ENCODE results near the gene MERTK.
A peak's percentile ranks its signal among the peaks of the same experiment; 100 is the strongest.
"Not testable (repeated sequence)": the region's sequence is repeated elsewhere in the genome, so short reads cannot be mapped to it uniquely, and the experiment has no call there.

The MERTK gene

GRCh38 chr2:112018846-112019245, 120.4 kb downstream of the MERTK start:
- DNase-seq: no peak

- no peak for DNase-seq
Observed at GRCh38 chr2:112019569-112019982, 121.2 kb downstream of the MERTK start.

- DNase-seq: no peak
Observed at GRCh38 chr2:112020561-112020960, 122.2 kb downstream of the MERTK start.

DNA sequence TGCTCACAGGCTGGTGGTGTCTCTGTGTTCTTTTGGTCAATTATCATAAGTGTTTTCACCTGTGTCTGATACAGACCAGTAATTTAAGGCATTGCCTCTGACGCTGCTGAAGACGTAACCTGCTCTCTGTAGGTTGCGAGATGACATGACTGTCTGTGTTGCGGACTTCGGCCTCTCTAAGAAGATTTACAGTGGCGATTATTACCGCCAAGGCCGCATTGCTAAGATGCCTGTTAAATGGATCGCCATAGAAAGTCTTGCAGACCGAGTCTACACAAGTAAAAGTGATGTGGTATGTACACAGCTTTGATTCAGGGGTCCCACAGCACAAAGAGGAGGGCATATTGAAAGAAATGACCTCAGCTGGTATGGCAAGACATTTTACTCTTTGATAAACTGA, 122.9 kb downstream of the MERTK start:
- DNase-seq: no peak

DNA sequence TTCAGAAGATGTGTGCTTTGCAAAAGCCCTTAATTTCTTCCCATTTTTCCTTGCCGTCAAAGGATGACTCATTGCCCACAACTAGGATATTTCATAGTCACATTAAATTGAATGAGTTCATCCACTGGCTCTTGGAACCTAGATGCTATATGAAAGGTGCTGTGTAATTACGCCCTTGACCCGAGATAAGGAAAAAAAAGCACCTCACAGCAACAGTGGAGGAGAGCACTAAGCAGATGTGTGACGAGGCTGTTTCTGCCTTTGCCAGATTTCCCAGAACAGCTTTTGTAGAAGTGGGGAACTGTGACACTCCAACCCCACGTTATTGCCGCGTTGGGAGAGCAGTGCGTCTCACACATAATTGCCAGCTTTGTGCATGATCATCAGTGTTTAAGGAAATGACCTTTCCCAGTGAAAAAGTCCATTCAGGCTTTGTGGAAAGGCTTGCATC, 123.4 kb downstream of the MERTK start:
- DNase-seq: no peak

DNA sequence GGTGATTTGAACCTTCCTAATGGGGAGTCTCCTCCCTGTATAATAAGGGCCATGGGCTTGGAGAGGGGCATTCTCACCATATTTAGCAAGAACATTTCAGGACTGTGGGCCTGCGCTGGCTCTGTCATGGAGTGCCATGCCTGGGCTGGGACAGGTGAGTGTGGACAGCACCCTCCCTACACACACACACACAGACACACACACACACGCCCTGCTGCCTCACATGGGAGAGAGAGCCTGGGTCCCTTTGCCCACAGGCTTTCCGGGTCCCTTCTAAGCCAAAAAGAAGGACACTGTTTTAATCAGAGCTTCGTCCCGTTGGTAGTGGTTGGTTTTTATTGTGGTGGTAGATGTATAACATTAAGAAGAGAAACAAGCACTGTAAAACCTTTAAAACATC, 125.3 kb downstream of the MERTK start:
- DNase-seq: no peak

- no peak for DNase-seq
Observed at GRCh38 chr2:112024231-112024630, 125.8 kb downstream of the MERTK start.

- DNase-seq: no peak
Observed at GRCh38 chr2:112024896-112025491, 126.6 kb downstream of the MERTK start.

GRCh38 chr2:112026509-112026908, 128.1 kb downstream of the MERTK start:
- no peak for DNase-seq

GRCh38 chr2:112027767-112028166, 129.4 kb downstream of the MERTK start:
- no peak for DNase-seq

DNA sequence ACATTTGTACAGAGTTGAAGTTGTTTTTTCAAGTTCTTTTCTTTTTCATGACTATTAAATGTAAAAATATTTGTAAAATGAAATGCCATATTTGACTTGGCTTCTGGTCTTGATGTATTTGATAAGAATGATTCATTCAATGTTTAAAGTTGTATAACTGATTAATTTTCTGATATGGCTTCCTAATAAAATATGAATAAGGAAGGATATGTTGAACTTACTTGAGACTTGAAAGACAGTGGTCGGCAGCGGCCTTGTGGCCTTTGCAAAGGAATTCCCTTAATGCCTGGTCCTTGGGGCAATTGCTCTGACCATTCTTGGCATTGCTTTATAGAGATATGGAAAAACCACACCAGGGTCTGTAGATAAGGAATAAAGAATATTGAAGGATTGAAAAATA, 130.8 kb downstream of the MERTK start:
- no peak for DNase-seq

DNA sequence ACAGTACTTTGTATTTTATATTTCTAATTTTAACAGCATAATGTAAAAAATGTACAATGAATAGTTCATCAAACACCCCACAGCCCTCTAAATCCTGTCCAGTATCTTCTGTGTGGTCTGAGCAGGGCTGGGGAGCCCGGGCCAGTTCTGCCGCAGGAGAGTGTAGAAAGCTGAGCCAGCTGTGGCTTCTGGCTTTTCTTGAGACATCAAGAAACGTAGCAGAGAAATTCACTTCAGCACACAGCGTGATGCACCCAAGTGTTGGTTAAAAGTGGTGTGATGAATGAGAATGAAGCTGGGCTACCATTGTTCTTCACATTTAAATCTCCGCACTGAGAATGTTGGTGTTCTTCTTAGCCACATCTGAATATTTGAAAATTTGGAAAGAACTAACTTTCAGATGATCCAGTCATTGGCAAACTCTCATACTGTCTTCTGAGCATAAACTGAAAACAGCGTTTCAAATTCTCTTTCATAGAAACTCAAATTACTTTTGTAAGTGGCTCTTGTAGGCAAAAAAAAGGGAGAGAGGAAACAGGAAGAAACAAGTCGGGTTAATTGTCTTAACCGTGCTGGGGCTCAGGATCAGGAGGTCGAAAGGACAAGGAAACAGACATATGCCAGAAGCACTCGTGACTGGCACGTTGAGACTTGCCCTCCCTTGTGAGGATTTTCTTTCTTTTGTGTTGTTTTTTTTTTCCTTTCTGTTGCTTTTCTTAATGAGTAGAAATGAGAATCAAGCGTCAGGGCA, 133.2 kb downstream of the MERTK start:
- DNase-seq: peak in 1 of 2 experiments; percentile 50

DNA sequence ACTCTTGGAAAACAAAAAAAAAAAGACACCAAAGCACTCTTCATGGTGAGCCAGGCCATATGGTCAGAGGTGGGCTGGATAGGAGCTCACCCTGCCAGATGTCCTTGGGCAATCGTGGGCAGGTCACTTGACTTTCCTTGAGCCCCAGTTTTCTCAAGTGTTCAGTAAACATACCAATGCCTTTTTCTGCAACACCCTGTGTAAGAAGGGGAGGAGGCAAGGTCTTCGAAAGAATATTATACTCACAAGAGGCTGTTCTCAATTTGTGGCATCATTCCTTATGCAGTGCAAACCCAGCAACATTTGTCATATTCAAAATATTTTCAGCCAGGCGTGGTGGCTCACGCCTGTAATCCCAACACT, 133.8 kb downstream of the MERTK start:
- peak in 1 of 2 experiments; percentile 50 for DNase-seq

GRCh38 chr2:112032689-112033465, 134.5 kb downstream of the MERTK start:
- no peak for DNase-seq

- DNase-seq: no peak
Observed at GRCh38 chr2:112033600-112033999, 135.2 kb downstream of the MERTK start.

DNA sequence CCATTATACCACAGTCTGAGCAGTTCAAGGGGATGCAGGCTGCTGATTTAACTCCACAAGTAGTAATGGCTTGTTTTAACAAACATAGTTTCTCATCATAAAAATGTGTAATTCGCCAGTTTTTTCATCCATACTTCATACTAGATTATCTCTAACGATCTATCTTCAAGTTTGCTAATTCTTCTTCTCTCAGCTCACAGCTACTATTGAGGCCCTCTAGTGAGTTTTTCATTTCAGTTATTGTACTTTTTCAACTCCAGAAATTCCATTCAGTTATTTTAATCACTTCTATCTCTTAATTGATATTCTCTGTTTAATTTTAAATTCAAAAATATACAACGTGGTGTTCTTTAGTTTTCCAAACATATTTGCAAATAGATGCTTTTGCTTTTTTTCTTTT, 136.5 kb downstream of the MERTK start:
- DNase-seq: no peak

GRCh38 chr2:112035786-112036185, 137.4 kb downstream of the MERTK start:
- no peak for DNase-seq

GRCh38 chr2:112039556-112039955, 141.1 kb downstream of the MERTK start:
- not testable (repeated sequence) for DNase-seq

DNA sequence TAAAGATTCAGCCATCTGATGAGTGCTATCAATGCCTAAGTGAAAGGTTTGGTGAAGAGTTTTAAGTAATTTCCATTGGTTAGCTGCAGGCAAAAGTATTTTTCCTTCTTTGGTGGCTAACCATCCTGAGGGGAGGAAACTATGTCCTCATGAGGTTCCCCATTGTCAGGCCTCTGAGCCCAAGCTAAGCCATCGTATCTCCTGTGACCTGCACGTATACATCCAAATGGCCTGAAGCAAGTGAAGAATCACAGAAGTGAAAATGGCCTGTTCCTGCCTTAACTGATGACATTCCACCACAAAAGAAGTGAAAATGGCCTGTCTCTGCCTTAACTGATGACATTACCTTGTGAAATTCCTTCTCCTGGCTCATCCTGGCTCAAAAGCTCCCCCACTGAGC, 141.7 kb downstream of the MERTK start:
- DNase-seq: not testable (repeated sequence)

GRCh38 chr2:112041460-112041859, 143.1 kb downstream of the MERTK start:
- DNase-seq: not testable (repeated sequence)

GRCh38 chr2:112045446-112046014, 147.1 kb downstream of the MERTK start:
- DNase-seq: no peak

GRCh38 chr2:112046231-112046630, 147.8 kb downstream of the MERTK start:
- DNase-seq: no peak

DNA sequence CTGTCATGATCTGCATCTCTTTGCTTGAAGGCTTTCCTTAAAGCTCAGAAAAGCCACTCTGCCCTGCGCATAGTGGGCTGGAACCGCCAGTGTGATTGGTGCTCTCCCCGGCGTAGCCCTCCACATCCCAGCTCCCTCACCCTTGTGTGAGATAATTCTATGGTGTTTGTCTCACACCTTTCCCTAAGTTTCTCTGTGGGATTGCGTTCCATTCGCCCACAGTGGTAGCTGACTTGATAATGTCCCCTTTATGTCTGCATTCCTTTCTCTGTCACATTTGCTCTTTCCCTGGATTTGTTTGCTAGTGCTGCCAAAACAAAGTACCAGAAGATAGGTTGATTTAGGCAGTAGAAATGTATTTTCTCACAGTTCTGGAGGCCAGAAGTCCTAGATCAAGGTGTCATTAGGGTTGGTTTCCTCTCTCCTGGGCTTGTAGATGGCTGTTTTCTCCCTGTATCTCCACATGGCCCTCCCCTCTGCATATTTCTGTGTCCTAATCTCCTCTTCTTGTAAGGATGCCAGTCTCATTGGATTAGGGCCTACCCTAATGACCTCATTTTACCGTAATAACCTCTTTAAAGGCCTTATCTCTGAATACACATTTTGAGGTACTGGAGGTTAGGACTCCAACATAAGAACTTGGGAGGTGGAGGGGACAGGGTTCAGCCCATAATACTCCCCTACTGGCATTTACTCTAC, 149.3 kb downstream of the MERTK start:
- DNase-seq: no peak

Data from NCI-H187 (cell line).